GM19467 (cell line): ENCODE measurements around the gene TAS2R39.
"Not testable (repeated sequence)": the region's sequence is repeated elsewhere in the genome, so short reads cannot be mapped to it uniquely, and the experiment has no call there.

Experiments
- ATAC-seq: cut with Tn5 transposase; IDR thresholded peaks from one replicate; pipeline ENCODE4 v1.9.1; 2021; ENCODE audit warnings: mild to moderate bottlenecking, moderate library complexity; ENCODE audit not compliant: unreplicated experiment

TAS2R39 gene

DNA sequence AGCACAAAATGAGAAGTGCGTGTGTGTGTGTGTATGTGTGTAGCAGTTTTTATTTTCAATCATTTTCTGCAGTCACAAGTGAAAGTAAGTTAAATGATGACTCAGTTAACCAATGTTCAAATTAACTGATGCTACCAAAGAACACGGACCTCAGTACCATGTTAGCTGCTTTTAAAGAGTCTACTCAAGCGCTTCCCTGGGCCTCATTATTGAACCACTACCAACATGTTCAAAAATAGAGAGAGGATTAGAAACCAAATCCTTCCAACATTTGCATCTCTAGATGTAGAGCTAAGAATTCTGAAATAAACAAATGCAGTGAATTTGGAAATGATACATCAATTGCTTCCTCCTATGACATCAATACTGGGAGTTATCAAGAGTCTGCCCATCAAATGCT lies at the start of gene TAS2R39:
Gene TAS2R39 (plus strand): TSS at position 396 of the 400 bp plus-strand sequence. CDS start 0 bp downstream, at position 396.
- no peak for ATAC-seq

DNA sequence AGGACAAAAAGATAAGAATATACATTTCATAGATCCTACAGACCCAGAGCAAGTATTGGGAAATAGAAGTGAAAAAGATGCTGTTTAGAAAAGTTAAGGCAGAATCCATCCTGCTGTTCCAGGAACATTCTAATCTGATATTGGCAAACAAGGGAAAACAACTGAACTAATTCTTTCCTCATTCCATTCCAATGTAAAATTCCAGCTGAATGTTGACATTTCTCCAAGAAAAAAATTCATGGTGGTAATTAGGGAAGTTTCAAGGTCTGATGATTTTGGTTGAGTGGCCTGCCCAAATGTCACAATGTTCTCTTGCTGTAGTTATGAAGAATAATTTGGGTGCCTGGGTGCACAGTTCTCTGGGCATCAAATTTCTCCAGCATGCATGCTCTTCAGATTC lies 36.1 kb upstream of the TAS2R39 start:
- no peak for ATAC-seq

DNA sequence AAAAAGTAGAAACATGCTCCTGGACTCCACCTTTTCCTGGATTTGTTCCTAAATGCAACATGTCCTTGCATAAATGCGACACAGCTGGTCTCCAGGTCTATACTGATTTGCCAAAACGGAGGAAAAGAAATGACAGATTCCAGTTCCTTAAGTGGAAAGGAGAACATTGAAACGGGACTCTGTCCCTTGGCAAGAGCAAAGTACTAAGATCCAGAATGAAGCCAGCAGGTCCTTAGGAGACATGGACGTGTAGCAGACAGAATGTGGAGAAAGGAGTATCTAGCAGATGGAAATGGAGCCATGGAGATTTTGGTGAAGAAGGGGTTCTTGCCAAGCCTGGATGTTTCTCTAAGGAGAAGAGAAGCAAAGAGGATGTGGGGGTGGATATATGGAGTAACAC lies 35.2 kb upstream of the TAS2R39 start:
- ATAC-seq: no peak

DNA sequence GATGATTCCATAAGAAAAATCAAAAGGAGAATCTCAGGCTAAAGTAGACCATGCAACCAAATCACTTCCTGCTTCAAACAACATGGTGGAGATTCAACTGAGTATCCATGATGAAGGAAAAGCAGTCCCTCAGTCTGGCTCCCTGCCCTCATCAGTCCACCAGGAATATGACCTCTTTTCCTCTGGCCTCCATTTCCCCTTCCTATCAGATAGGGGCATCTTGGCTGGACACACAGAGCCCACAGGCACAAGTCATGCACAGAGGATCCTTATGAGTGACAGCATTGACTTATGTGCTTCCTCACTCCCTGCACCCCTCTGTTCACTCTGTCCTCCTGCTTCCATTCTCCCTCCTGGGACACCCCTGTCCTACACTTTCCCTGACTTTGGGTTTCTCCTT lies 34.6 kb upstream of the TAS2R39 start:
- no peak for ATAC-seq

DNA sequence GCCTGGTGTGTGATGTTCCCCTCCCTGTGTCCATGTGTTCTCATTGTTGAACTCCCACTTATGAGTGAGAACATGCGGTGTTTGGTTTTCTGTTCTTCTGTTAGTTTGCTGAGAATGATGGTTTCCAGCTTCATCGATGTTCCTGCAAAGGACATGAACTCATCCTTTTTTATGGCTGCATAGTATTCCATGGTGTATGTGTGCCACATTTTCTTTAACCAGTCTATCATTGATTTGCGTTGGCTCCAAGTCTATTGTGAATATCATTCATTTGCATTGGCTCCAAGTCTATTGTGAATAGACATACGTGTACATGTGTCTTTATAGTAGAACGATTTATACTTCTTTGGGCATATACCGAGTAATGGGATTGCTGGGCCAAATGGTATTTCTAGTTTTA lies 32.5 kb upstream of the TAS2R39 start:
- ATAC-seq: not testable (repeated sequence)

DNA sequence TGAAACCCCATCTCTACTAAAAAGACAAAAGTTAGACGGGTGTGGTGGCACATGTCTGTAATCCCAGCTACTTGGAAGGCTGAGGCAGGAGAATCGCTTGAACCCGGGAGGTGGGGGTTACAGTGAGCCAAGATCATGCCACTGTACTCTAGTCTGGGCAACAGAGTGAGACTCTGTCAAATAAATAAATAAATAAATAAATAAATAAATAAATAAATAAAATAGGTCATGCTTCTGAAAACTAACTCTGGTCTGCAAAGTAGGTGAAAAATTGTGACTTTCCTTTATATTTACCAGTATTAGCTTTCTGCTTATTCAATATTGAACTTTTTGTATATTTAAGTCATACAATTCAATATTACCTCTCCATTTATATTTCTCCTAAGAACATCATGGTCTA lies 24.6 kb upstream of the TAS2R39 start:
- not testable (repeated sequence) for ATAC-seq

DNA sequence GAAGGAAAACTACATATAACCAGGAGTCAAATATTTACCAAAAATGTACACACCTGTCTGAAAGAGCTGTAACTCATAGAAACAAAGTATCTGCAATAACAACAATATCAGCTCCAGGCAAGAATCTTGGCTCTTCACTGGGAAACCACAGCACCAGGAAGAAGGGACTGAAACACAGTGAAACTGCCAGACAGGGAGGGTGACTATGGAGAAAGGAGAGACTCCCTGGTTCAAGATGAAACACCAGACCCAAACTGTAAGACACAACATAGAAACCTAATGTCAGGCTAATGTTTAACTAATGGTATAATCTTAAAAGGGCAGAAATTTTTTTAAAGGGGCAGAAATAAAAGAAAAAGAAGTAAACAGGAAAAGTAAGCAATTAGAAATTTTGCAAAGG lies 11.5 kb upstream of the TAS2R39 start:
- no peak for ATAC-seq

DNA sequence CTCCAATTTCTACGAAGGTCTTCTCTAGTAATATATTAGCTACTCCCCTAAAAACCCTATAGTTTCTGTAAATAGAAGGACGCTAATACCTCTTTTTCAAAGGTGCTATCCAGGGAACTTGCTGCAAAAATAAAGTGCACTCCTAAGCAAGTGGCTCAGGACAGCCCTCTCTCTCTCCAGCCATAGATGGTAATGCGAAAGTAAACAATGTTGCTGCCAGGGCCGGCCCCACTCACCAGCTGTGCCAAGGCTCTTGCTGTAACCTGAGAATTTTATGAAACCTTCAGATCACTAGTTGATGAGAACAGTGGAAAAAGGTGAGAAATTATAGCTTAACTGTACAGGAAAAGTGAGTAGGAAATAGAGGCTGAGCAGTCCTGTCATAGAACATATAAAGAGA lies 10.9 kb upstream of the TAS2R39 start:
- ATAC-seq: no peak

DNA sequence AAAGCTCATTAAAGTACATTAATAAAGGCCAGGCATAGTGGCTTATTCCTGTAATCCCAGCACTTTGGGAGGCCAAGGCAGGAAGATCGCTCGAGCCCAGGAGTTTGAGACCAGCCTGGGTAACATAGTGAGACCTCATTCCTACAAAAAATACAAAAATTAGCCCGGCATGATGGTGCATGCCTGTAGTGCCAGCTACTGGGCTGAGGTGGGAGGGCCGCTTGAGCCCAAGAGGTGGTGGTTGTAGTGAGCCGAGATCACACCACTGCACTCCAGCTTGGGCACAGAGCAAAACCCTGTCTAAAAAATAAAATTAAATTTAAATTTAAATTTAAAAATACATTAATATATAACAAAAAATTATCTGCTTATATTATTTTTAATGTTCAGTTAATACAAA lies 7.1 kb upstream of the TAS2R39 start:
- ATAC-seq: no peak

DNA sequence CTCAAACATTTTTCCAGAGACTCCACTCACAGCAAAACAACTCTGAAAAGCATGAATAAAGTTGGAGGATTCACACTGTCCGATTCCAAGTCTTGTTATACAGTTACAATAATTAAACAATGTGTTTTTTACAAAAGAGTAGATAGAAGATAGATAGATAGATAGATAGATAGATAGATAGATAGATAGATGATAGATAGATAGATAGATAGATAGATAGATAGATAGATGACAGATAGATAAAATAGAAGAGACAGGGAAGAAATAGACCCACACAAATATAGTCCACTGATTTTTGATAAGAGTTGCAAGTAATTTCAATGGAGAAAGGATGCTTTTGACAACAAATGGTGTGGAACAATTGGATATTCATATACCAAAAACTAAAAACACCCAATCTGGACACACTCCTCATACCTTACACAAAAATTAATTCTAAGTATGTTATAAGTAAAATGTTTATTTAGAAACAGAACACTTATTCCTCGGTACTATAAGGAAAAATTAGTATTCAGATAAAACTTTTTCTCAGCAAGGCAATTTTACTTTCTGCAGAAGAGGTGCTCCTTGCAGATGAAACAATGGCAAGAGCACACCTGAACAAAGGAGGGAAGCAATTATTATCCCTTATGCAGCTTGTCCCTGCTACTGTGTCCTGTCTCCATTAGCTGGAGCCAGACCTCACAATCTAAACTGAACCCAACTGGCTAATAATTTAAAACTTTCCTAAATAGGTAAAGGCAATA lies 5.7 kb upstream of the TAS2R39 start:
- ATAC-seq: no peak

DNA sequence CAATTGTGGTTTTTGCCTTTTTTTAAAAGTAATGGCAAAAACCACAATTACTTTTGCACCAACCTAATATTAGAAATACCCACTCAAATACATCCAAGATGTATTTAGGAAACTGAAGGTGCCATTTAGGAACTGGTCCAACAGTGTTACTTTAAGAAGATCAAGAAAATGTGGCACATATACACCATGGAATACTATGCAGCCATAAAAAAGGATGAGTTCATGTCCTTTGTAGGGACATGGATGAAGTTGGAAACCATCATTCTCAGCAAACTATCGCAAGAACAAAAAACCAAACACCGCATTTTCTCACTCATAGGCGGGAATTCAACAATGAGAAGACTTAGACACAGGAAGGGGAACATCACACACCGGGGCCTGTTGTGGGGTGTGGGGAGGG lies 2.4 kb upstream of the TAS2R39 start:
- ATAC-seq: not testable (repeated sequence)

DNA sequence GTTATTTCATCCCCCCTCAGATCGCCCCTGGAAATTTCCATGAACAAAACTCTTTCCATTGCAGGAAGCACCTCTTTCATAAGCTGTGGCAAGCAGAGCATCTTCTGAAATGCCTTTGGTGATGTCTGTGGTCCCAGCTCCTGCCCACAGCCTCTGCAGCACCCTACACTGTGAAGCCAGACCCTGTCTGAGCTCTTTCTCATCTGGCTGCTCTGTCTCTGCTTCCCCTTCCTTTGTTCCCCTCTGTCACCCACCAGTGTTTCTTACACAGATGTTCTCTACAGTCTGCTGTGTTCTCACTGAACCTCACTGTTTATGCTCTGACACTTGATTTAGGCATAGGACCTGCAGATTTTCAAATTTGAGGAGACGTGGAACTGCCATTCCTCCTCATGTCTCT lies 1.9 kb upstream of the TAS2R39 start:
- no peak for ATAC-seq

DNA sequence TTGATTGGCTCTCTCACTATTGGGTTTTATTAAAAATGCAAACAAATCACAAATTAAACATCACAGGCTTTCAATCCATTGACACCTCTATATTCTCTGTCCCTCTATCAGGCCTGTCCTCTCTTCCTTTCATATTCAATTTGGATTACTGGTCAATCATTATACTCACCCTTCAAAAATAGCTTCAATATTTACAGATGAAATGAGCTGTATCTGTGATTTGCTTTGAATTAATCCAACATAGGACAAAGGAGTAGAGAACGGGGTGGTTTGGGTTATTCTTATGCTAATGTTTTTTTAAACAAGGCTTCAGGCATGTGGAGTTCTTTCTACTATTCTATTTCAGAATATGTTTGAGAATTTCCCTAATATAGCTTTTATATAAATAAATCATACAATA lies 2.3 kb downstream of the TAS2R39 start:
- no peak for ATAC-seq

DNA sequence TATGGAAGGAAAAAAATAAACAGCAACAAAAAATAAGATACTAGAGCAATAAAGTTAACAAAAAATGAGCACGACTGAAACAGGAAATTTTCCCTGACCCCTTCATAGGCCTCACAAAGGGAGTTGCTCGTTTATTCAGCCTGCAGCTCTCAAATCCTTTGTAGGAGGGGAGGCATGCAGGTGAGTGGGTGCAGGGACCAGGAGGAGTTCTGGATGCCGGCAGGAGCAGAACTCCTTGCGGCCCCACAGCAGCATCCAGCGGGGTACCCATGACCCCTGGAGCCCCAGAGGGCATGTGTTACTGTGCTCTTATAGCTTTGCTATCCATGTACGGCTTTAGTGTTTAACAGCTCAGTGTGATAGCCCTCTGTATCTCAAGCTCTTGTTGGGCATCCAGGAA lies 5.8 kb downstream of the TAS2R39 start:
- no peak for ATAC-seq

DNA sequence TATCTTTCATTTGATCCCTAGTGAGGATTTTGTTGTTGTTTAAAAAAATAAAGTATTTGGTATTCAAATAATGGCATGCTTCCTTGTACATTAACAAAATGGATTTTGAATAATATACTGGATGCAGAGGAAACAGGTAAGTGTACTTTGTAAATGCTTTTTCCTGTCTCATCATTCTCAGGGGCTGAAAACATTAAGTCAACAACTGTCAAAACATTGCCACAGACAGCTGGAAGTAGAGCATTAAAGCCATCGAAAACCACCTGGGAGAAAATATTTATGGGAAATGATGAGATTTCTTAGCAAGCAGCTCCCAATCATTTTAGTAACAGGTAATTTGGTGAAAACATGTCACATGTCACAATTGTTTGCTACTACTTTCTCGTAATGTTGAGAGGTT lies 10.7 kb downstream of the TAS2R39 start:
- no peak for ATAC-seq

DNA sequence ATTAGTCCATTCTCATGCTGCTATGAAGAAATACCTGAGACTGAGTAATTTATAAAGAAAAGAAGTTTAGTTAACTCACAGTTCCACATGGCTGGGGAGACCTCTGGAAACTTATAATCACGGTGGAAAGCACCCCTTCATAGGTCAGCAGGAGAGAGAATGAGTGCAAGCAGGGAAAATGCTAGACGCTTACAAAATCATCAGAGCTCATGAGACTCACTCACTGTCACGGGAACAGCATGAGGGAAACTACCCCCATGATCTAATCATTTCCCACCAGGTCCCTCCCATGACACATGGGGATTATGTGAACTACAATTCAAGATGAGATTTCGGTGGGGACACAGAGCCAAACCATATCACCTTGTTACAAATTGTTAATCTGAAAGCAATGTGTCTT lies 15.8 kb downstream of the TAS2R39 start:
- ATAC-seq: no peak

DNA sequence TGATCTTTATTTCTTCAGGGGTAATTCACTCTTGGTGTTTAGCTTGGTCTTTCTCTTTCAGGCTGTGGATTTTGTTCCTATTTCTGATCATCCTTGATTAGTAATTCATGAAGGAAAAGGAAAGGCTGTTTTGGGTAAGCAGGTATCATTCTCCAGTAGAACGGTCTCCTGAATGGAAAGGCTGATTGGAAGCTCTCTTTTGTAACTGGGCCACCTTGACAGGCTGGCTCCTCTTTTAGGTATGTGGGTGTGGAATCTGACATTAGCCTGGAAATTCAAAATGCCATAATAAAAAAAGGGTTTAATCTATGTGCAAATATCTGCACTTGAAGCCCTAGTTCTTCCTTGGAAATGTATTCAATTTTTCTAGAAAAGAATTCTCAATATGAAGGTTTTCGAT lies 18.9 kb downstream of the TAS2R39 start:
- ATAC-seq: no peak

DNA sequence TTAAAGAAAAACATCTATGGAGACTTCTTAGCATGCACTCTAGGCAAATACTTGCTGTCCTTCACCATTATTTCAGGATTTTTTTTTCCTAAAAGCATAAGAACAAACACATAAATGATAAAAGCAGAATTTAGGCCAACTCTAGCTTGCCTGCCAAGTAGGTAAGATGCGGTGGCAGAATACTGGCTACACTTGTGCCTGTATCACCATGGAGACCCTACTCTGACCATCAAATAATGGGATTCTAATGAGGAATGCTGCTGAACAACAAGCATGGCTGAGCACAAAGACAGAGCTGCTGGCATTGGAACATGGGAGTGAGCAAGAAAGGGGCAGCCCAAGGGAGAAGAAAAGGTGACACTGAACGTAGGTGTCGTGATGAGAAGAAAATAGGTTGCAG lies 20.2 kb downstream of the TAS2R39 start:
- ATAC-seq: no peak

DNA sequence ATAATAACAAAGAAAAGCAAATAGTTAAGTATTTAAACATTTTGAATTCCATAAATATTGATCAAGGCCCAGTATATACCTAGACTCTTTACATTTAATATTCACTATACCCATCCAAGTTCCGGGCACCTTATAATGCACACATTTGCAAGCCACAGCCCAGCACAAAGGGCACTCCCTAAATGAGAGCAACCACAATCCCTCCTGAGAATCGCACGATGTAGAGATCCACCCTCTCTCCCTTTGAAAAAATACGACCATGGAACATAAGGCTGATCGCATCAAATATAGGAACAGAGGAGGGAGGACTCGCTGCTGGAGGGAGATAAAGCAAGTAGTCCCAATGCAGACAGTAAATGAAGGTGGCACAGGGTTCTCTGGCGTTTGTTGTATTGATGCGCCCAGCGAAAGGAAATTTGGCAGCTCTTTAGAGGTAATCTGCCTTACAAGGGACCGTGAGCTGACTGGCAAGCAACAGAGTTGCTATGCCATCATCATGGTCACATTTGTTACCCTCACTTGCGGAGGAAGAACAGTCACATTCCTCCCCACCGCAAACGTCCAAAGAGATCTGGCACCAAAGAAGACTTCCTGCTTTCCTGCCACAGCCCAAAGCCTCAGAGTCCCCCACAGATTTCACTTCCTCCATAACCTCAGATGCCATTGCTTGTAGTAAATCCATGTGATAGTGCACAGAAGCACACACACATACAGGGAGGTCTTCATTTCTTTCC lies 22.5 kb downstream of the TAS2R39 start:
- ATAC-seq: peak; percentile 80

DNA sequence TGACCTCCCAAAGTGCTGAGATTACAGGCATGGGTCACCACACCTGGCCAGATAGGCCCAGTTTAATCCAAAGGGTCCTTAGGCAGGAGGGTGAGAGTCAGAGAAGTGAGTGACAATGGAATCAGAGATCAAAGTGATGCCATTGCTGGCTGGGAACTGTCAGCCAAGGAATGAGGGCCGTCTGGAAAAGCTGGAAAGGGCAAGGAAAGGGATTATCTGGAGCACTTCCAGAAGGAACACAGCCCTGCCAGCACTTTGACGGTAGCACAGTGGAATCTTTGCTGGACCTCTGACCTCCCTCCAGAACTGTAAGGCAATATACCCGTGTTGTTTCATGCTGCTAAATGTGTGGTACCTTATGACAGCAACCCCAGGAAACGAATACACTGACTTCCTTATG lies 27.3 kb downstream of the TAS2R39 start:
- ATAC-seq: no peak

DNA sequence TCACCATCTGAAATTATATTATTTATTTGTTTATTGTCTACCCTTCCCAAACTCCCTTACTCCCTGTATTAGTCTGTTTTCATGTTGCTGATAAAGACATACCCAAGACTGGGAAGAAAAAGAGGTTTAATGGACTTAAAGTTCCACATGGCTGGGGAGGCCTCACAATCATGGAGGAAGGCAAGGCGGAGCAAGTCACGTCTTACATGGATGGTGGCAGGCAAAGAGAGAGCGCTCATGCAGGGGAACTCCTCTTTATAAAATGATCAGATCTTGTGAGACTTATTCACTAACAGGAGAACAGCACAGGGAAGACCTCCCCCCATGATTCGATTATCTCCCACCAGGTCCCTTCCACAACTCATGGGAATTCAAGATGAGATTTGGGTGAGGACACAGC lies 30.3 kb downstream of the TAS2R39 start:
- not testable (repeated sequence) for ATAC-seq
